K562 (cell line): ENCODE data around the gene THAP8. TPM values are rescaled to one million over a fixed set of nuclear protein-coding genes. Genes with fewer than 3 reads are reported as not detected.
A peak's percentile ranks its signal among the peaks of the same experiment; 100 is the strongest.

ENCODE experiments used
- C11orf30 ChIP-seq: fragments of 450-650 bp; IDR thresholded peaks from 2 replicates; pipeline ENCODE4 v1.6.1; 2016; ENCODE audit warnings: low read depth, mild to moderate bottlenecking
- CBFB ChIP-seq: sonication (generic); formaldehyde crosslinking; IDR thresholded peaks from 2 replicates; pipeline ENCODE4 v1.4.0; 2020; ENCODE audit warnings: mild to moderate bottlenecking, missing genetic modification reagents
- DPF2 ChIP-seq: fragments of 450-650 bp; IDR thresholded peaks from 2 replicates; pipeline ENCODE4 v1.6.1; 2016
- EP300 ChIP-seq: IDR thresholded peaks from 2 replicates; pipeline ENCODE4 v1.6.1; 2012; ENCODE audit warnings: low read length, improper control_type of control experiment
- ETV5 ChIP-seq: sonication (generic); formaldehyde crosslinking; IDR thresholded peaks from 2 replicates; pipeline ENCODE4 v1.4.0; 2020; ENCODE audit warnings: low read depth, mild to moderate bottlenecking, missing genetic modification reagents
- HDAC8 ChIP-seq: fragments of 450-650 bp; IDR thresholded peaks from 2 replicates; pipeline ENCODE4 v1.6.1; 2016; ENCODE audit warnings: mild to moderate bottlenecking, missing genetic modification characterization, moderate library complexity, missing compliant biosample characterization
- HDGF ChIP-seq: fragments of 450-650 bp; IDR thresholded peaks from 2 replicates; pipeline ENCODE4 v1.6.1; 2016
- MED1 ChIP-seq: sonication (generic); formaldehyde crosslinking; IDR thresholded peaks from 2 replicates; pipeline ENCODE4 v1.8.1; 2023; ENCODE audit warnings: missing genetic modification reagents, borderline replicate concordance
- NCOA1 ChIP-seq: fragments of 450-650 bp; IDR thresholded peaks from 2 replicates; pipeline ENCODE4 v1.6.1; 2016; ENCODE audit warnings: low read depth
- NR3C1 ChIP-seq: sonication (generic); formaldehyde crosslinking; IDR thresholded peaks from 2 replicates; pipeline ENCODE4 v1.8.1; 2022; ENCODE audit warnings: missing genetic modification reagents
- SMAD4 ChIP-seq: fragments of 250-450 bp; sonication (Bioruptor Pico); conservative IDR thresholded peaks from 2 replicates; pipeline ENCODE4 v1.8.0; 2021; ENCODE audit warnings: inconsistent platforms, mild to moderate bottlenecking, moderate library complexity
- TAF7 ChIP-seq: fragments of 450-650 bp; IDR thresholded peaks from 2 replicates; pipeline ENCODE4 v1.6.1; 2016; ENCODE audit warnings: missing genetic modification characterization, missing compliant biosample characterization
- TBP ChIP-seq: optimal IDR thresholded peaks from 2 replicates; pipeline ENCODE3; 2011; ENCODE audit warnings: low read depth, low read length, improper control_type of control experiment
- ZNF263 ChIP-seq: sonication (generic); formaldehyde crosslinking; IDR thresholded peaks from 2 replicates; pipeline ENCODE4 v1.8.0; 2022; ENCODE audit warnings: mild to moderate bottlenecking, missing genetic modification reagents, borderline replicate concordance
- ZNF316 ChIP-seq: fragments of 450-650 bp; IDR thresholded peaks from 2 replicates; pipeline ENCODE4 v1.6.1; 2016
- ZNF445 ChIP-seq: fragments of 250-450 bp; sonication (Bioruptor Pico); IDR thresholded peaks from 2 replicates; pipeline ENCODE4 v1.4.0; 2020; ENCODE audit warnings: low read depth, mild to moderate bottlenecking, moderate library complexity
- ZNF785 ChIP-seq: fragments of 250-450 bp; sonication (Bioruptor Pico); IDR thresholded peaks from 2 replicates; pipeline ENCODE4 v1.4.0; 2020; ENCODE audit warnings: mild to moderate bottlenecking
- polyA plus RNA-seq, 8 experiments: library from polyadenylated mRNA; depleted of rRNA in 4 of 8; stranded (reverse) in 5 of 8; unstranded in 3 of 8; fragments of >200 nt; fragmentation: Nextera tagmentation in 2 of 8; fragmentation: Illumina TruSeq in 1 of 8; extraction: Ambion mirVana in 2 of 8; extraction: Trizol in 1 of 8; gene quantifications; 2 replicates each; pipeline versions ENCODE4 v1.2.1 to v1.2.3, GENCODE V29; 2011 to 2014; ENCODE audit warnings: inconsistent platforms in 1 of 8, missing spikeins in 1 of 8
- total RNA-seq, 7 experiments: library from RNA; depleted of rRNA in 6 of 7; stranded (reverse); fragments of >200 nt in 6 of 7; fragmentation: Illumina TruSeq in 2 of 7; extraction: Trizol in 2 of 7; gene quantifications; 2 replicates each; pipeline versions ENCODE4 v1.2.1 to v1.2.3, GENCODE V29; 2011 to 2021; ENCODE audit warnings: low replicate concordance in 1 of 7
- TF ChIP-seq, protein P1 (sequence below): sonication (generic); formaldehyde crosslinking; IDR thresholded peaks from 2 replicates; pipeline ENCODE4 v1.8.0; 2023; ENCODE audit warnings: mild to moderate bottlenecking, missing genetic modification reagents
- TF ChIP-seq, protein P2 (sequence below), 2 experiments: fragments of 450-650 bp in 1 of 2; sonication (generic) in 1 of 2; formaldehyde crosslinking in 1 of 2; IDR thresholded peaks in 1 of 2; conservative IDR thresholded peaks in 1 of 2; 2 replicates each; pipeline versions ENCODE4 v1.6.1 to v1.8.1; 2016 to 2023; ENCODE audit warnings: mild to moderate bottlenecking in 2 of 2, moderate library complexity in 2 of 2, inconsistent platforms in 1 of 2, missing genetic modification reagents in 1 of 2
- TF ChIP-seq, protein P3 (sequence below): fragments of 450-650 bp; formaldehyde crosslinking; IDR thresholded peaks from 2 replicates; pipeline ENCODE4 v1.4.0; 2020; ENCODE audit warnings: mild to moderate bottlenecking
- TF ChIP-seq, protein P4 (sequence below): fragments of 250-450 bp; sonication (Bioruptor Pico); IDR thresholded peaks from 2 replicates; pipeline ENCODE4 v1.4.0; 2020; ENCODE audit warnings: mild to moderate bottlenecking, moderate library complexity
- TF ChIP-seq, protein P5 (sequence below): fragments of 250-450 bp; sonication (Bioruptor Pico); IDR thresholded peaks from 2 replicates; pipeline ENCODE4 v1.8.0; 2021; ENCODE audit warnings: moderate library complexity, mild to moderate bottlenecking, inconsistent platforms

Gene THAP8
- total and polyA plus RNA-seq, 9 of the 15 experiments (the other 6 are each of a cell fraction or from before 2014, with no cell fraction given), result 0.11 to 2.0 (median 0.94) TPM

DNA sequence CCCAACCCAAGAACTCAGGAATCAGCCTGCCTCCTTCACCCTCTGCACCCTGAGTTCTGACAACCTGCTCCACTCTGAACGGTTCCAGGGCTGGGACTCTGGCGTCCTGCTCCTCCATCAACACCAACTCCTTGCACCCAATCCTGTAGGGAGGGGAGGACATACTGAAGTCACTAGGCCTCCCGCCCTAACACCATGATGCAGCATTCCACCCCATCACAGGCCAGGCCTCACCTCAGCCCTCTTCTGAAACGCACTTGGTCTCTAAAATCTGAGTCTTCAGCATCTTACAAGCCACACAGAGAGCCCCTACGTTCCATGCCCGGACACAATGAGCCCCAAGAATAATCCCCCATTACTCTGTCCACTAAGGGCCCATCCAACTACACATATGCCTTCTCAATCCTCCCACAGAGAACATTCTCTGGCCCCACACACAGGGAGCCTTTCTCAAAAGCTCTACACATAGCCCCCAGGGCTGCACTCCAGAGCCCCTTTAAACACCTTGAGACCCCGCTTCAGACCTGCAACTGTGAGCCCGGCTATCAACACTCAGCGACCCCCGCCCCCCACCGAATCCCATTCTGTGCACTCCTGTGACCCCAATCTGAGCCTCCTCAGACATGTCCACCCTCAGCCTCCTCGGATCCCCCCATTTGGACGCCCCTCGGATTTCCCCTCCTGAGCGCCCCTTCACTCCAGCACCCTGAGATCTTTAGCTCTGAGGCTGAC lies 40.6 kb downstream of the THAP8 start (continued):
- TF ChIP-seq ZNF263 (CRISPR knock-in tag) (no peak), MED1 (no peak), ZNF445 (CRISPR knock-in tag) (no peak), ZNF785 (CRISPR knock-in tag) (no peak), ETV5 (no peak), CBFB (no peak), TAF7 (tag) (no peak), HDGF (no peak), NCOA1 (0 out of 2 replicates have a peak, but pooled peaks have one; percentile 23), ZNF316 (peak; percentile 67; the same call in 1 of the 2 replicates), NR3C1 (CRISPR knock-in tag) (no peak), SMAD4 (CRISPR knock-in tag) (no peak), C11orf30 (peak; percentile 36), HDAC8 (tag) (no peak), DPF2 (peak; percentile 14; the same call in 1 of the 2 replicates), TBP (peak; percentile 24), EP300 (no peak)
- TF ChIP-seq, protein P1, sequence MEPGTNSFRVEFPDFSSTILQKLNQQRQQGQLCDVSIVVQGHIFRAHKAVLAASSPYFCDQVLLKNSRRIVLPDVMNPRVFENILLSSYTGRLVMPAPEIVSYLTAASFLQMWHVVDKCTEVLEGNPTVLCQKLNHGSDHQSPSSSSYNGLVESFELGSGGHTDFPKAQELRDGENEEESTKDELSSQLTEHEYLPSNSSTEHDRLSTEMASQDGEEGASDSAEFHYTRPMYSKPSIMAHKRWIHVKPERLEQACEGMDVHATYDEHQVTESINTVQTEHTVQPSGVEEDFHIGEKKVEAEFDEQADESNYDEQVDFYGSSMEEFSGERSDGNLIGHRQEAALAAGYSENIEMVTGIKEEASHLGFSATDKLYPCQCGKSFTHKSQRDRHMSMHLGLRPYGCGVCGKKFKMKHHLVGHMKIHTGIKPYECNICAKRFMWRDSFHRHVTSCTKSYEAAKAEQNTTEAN, result no peak
- TF ChIP-seq, protein P2, sequence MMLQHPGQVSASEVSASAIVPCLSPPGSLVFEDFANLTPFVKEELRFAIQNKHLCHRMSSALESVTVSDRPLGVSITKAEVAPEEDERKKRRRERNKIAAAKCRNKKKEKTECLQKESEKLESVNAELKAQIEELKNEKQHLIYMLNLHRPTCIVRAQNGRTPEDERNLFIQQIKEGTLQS (IDR thresholded peaks at IDR 0.05), result no peak
- TF ChIP-seq, protein P2 (CRISPR knock-in tag; conservative IDR thresholded peaks at IDR 0.05), result no peak
- TF ChIP-seq, protein P3, sequence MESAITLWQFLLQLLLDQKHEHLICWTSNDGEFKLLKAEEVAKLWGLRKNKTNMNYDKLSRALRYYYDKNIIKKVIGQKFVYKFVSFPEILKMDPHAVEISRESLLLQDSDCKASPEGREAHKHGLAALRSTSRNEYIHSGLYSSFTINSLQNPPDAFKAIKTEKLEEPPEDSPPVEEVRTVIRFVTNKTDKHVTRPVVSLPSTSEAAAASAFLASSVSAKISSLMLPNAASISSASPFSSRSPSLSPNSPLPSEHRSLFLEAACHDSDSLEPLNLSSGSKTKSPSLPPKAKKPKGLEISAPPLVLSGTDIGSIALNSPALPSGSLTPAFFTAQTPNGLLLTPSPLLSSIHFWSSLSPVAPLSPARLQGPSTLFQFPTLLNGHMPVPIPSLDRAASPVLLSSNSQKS (CRISPR knock-in tag), result no peak
- TF ChIP-seq, protein P4, sequence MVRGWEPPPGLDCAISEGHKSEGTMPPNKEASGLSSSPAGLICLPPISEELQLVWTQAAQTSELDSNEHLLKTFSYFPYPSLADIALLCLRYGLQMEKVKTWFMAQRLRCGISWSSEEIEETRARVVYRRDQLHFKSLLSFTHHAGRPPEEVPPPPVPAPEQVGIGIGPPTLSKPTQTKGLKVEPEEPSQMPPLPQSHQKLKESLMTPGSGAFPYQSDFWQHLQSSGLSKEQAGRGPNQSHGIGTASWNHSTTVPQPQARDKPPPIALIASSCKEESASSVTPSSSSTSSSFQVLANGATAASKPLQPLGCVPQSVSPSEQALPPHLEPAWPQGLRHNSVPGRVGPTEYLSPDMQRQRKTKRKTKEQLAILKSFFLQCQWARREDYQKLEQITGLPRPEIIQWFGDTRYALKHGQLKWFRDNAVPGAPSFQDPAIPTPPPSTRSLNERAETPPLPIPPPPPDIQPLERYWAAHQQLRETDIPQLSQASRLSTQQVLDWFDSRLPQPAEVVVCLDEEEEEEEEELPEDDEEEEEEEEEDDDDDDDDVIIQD (CRISPR knock-in tag), result no peak
- TF ChIP-seq, protein P5, sequence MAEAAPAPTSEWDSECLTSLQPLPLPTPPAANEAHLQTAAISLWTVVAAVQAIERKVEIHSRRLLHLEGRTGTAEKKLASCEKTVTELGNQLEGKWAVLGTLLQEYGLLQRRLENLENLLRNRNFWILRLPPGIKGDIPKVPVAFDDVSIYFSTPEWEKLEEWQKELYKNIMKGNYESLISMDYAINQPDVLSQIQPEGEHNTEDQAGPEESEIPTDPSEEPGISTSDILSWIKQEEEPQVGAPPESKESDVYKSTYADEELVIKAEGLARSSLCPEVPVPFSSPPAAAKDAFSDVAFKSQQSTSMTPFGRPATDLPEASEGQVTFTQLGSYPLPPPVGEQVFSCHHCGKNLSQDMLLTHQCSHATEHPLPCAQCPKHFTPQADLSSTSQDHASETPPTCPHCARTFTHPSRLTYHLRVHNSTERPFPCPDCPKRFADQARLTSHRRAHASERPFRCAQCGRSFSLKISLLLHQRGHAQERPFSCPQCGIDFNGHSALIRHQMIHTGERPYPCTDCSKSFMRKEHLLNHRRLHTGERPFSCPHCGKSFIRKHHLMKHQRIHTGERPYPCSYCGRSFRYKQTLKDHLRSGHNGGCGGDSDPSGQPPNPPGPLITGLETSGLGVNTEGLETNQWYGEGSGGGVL (CRISPR knock-in tag), result no peak
